ENCODE data around the gene MICAL2. TPM values are rescaled to one million over a fixed set of nuclear protein-coding genes. Genes with fewer than 3 reads are reported as not detected.

Gene MICAL2
- total RNA-seq, 1 donor from 2014 or later, result 0.27 TPM

GRCh38 chr11:12276831-12277475 lies 166.6 kb downstream of the MICAL2 start:
- H3K27ac Mint-ChIP-seq, result no peak overlapping the region
- POLR2A ChIA-PET, result no interaction called here
- H3K4me3 Mint-ChIP-seq, result no peak overlapping the region
- H3K4me1 Mint-ChIP-seq, result no peaks in the 10 kb centered on the region
- DNase-seq (no peak), ATAC-seq (ENCODE audit: low read depth) (no peak)
- no peaks in the 10 kb centered on the region for H3K36me3 Mint-ChIP-seq (ENCODE audit: low read depth)
- no peak for TF ChIP-seq CTCF (IDR thresholded peaks at IDR 0.05)
- H3K9me3 Mint-ChIP-seq, result no peaks in the 10 kb centered on the region
- intact Hi-C loops (cut with micrococcal nuclease), result no loop called here
- CTCF ChIA-PET, result no interaction called here
- H3K27me3 Mint-ChIP-seq, result peaks cover 2% of the 10 kb centered on the region

- Mint-ChIP-seq H3K27me3 (peaks cover 7% of the 10 kb centered on the region), H3K4me1 (no peaks in the 10 kb centered on the region), H3K4me3 (no peak overlapping the region), H3K36me3 (ENCODE audit: low read depth) (no peaks in the 10 kb centered on the region), H3K9me3 (no peaks in the 10 kb centered on the region), H3K27ac (no peak overlapping the region)
- intact Hi-C loops (cut with micrococcal nuclease), result no loop called here
- ChIA-PET CTCF (no interaction called here), POLR2A (no interaction called here)
- TF ChIP-seq CTCF (IDR thresholded peaks at IDR 0.05), result no peak
- no peak for DNase-seq
- ATAC-seq (ENCODE audit: low read depth), result no peak
These were observed 168.6 kb downstream of the MICAL2 start for GRCh38 chr11:12278766-12279671.

- intact Hi-C loops (cut with micrococcal nuclease), result loop anchor here (10.0 kb wide), 2 partner anchors 1245 to 1345 kb away; no protein-coding TSS in a partner anchor
- no peaks in the 10 kb centered on the region for H3K36me3 Mint-ChIP-seq (ENCODE audit: low read depth)
These were observed 169.3 kb downstream of the MICAL2 start for GRCh38 chr11:12279672-12280108.

GRCh38 chr11:12280199-12280837 lies 169.9 kb downstream of the MICAL2 start:
- peaks cover 7% of the 10 kb centered on the region for H3K27me3 Mint-ChIP-seq
- H3K9me3 Mint-ChIP-seq, result no peaks in the 10 kb centered on the region
- H3K27ac Mint-ChIP-seq, result no peak overlapping the region
- ChIA-PET CTCF (interaction anchor here (1.5 kb wide), 1 partner anchor 482 kb away, joined by 5 read pairs; no protein-coding TSS in a partner anchor), POLR2A (no interaction called here)
- H3K4me3 Mint-ChIP-seq, result no peak overlapping the region
- intact Hi-C loops (cut with micrococcal nuclease), result loop anchor here (10.0 kb wide), 2 partner anchors 1246 to 1346 kb away; no protein-coding TSS in a partner anchor
- no peaks in the 10 kb centered on the region for H3K36me3 Mint-ChIP-seq (ENCODE audit: low read depth)
- ATAC-seq (ENCODE audit: low read depth) (no peak), DNase-seq (no peak)
- no peaks in the 10 kb centered on the region for H3K4me1 Mint-ChIP-seq
- TF ChIP-seq CTCF (IDR thresholded peaks at IDR 0.05), result no peak

More at GRCh38 chr11:12279672-12280108, 169.3 kb downstream of the MICAL2 start:
- no peak for ATAC-seq (ENCODE audit: low read depth)
- CTCF ChIA-PET, result no interaction called here
- TF ChIP-seq CTCF (IDR thresholded peaks at IDR 0.05), result no peak
- DNase-seq, result no peak
- Mint-ChIP-seq H3K9me3 (no peaks in the 10 kb centered on the region), H3K27ac (no peak overlapping the region), H3K4me1 (no peaks in the 10 kb centered on the region), H3K4me3 (no peak overlapping the region), H3K27me3 (peaks cover 7% of the 10 kb centered on the region)
- POLR2A ChIA-PET, result no interaction called here

Data from activated B cell treated with CpG ODN at 0.5 μM for 24 hours (primary cell).